HepG2 (cell line): Measurements from ENCODE around the gene MIS18BP1. TPM values are rescaled to one million over a fixed set of nuclear protein-coding genes. Genes with fewer than 3 reads are reported as not detected.
A peak's percentile ranks its signal among the peaks of the same experiment; 100 is the strongest.

ENCODE experiments used
- CAMTA2 ChIP-seq: sonication (generic); formaldehyde crosslinking; IDR thresholded peaks from 2 replicates; pipeline ENCODE4 v1.4.0; 2020; ENCODE audit warnings: mild to moderate bottlenecking, missing genetic modification reagents, borderline replicate concordance
- FOSL1 ChIP-seq: sonication (generic); formaldehyde crosslinking; IDR thresholded peaks from 2 replicates; pipeline ENCODE4 v1.9.0; 2021; ENCODE audit warnings: missing genetic modification reagents, borderline replicate concordance
- HMGA1 ChIP-seq: sonication (generic); formaldehyde crosslinking; conservative IDR thresholded peaks from 2 replicates; pipeline ENCODE4 v1.4.0; 2020; ENCODE audit warnings: missing genetic modification reagents
- MED1 ChIP-seq: sonication (generic); formaldehyde crosslinking; IDR thresholded peaks from 2 replicates; pipeline ENCODE4 v1.4.0; 2020; ENCODE audit warnings: missing genetic modification reagents
- SALL2 ChIP-seq: sonication (generic); formaldehyde crosslinking; IDR thresholded peaks from 2 replicates; pipeline ENCODE4 v1.8.1; 2023; ENCODE audit warnings: mild to moderate bottlenecking, missing genetic modification reagents, inconsistent platforms
- SRF ChIP-seq: IDR thresholded peaks from 2 replicates; pipeline ENCODE4 v1.6.1; 2011; ENCODE audit warnings: mild to moderate bottlenecking, low read depth, low read length, moderate library complexity
- TOE1 ChIP-seq: sonication (generic); formaldehyde crosslinking; IDR thresholded peaks from 2 replicates; pipeline ENCODE4 v1.4.0; 2020; ENCODE audit warnings: mild to moderate bottlenecking, missing genetic modification reagents
- ZBTB1 ChIP-seq: sonication (generic); formaldehyde crosslinking; IDR thresholded peaks from 2 replicates; pipeline ENCODE4 v1.4.0; 2020; ENCODE audit warnings: missing genetic modification reagents, borderline replicate concordance
- ZNF432 ChIP-seq: sonication (generic); formaldehyde crosslinking; IDR thresholded peaks from 2 replicates; pipeline ENCODE4 v1.5.0; 2020; ENCODE audit warnings: missing genetic modification reagents, mild to moderate bottlenecking, borderline replicate concordance
- ZNF557 ChIP-seq: sonication (generic); formaldehyde crosslinking; IDR thresholded peaks from 2 replicates; pipeline ENCODE4 v1.4.0; 2020; ENCODE audit warnings: missing genetic modification reagents
- ZNF572 ChIP-seq: sonication (generic); formaldehyde crosslinking; IDR thresholded peaks from 2 replicates; pipeline ENCODE4 v1.5.1; 2020; ENCODE audit warnings: mild to moderate bottlenecking, missing genetic modification reagents
- polyA plus RNA-seq, 8 experiments: library from polyadenylated mRNA; depleted of rRNA in 3 of 8; stranded (reverse) in 7 of 8; unstranded in 1 of 8; fragments of >200 nt; fragmentation: Illumina TruSeq in 4 of 8; extraction: Trizol in 4 of 8; gene quantifications; 2 replicates each; pipeline versions ENCODE4 v1.2.1 to v1.2.3, GENCODE V29; 2011 to 2016; ENCODE audit warnings: low read depth in 4 of 8, missing spikeins in 1 of 8, mixed read lengths in 1 of 8; ENCODE audit not compliant: insufficient read depth in 1 of 8
- total RNA-seq, 5 experiments: library from RNA; depleted of rRNA; stranded (reverse); fragments of >200 nt; fragmentation: Illumina TruSeq; extraction: Trizol; gene quantifications; 2 replicates each; pipeline ENCODE4 v1.2.3, GENCODE V29; 2016; ENCODE audit warnings: low read depth in 1 of 5
- TF ChIP-seq, protein P1 (sequence below): sonication (generic); formaldehyde crosslinking; IDR thresholded peaks from 2 replicates; pipeline ENCODE4 v1.4.0; 2020; ENCODE audit warnings: missing genetic modification reagents
- TF ChIP-seq, protein P2 (sequence below): sonication (generic); formaldehyde crosslinking; IDR thresholded peaks from 2 replicates; pipeline ENCODE4 v1.4.0; 2020; ENCODE audit warnings: missing genetic modification reagents, borderline replicate concordance
- TF ChIP-seq, protein P3 (sequence below), 2 experiments: sonication (generic) in 1 of 2; formaldehyde crosslinking in 1 of 2; IDR thresholded peaks; 2 replicates each; pipeline versions ENCODE4 v1.4.0 to v1.6.1; 2016 to 2020; ENCODE audit warnings: borderline replicate concordance in 1 of 2, low read depth in 1 of 2, mild to moderate bottlenecking in 1 of 2, missing genetic modification reagents in 1 of 2
- TF ChIP-seq, protein P4 (sequence below): sonication (generic); formaldehyde crosslinking; IDR thresholded peaks from 2 replicates; pipeline ENCODE4 v1.4.0; 2020; ENCODE audit warnings: mild to moderate bottlenecking, missing genetic modification reagents

Gene MIS18BP1
- total and polyA plus RNA-seq, 2 of the 13 experiments (the other 11 are each of a cell fraction or from before 2014, with no cell fraction given) = 9.5 to 36.4 TPM

DNA sequence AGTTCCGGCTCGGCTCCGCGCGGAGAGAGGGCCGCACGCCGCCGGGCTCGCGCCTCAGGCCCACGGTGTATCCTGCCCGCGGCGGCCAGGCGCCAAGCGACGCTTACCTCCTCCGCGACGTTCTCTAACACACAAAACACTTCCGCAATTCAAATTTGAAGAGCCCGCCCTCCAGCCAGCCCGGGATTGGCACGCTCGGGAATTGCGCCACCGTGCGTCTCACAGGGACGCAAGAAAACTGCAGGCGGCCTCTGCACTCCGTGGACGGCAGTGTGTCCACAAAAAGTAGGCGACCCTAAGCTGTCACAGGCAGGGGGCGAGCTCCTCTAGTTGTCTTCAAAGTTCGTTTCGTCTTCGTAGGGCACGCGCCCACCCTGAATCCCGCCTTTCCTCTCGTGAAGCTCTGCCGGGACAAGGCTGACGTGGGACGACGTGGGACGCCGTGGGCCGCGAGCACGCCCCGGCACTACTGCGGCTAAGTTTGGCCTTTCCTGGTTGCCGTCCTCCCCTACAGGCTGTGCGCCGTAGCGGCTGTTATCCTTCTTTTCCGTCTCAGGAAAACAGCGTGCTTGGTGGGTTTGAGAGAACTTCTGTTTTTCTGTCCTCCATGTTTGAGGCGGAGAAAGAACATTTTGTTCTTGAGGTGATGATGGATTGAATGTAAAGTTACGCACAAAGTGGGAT, at the start of gene MIS18BP1 (continued):
- no peak for TF ChIP-seq HMGA1 (CRISPR knock-in tag)
- TF ChIP-seq, protein P1, sequence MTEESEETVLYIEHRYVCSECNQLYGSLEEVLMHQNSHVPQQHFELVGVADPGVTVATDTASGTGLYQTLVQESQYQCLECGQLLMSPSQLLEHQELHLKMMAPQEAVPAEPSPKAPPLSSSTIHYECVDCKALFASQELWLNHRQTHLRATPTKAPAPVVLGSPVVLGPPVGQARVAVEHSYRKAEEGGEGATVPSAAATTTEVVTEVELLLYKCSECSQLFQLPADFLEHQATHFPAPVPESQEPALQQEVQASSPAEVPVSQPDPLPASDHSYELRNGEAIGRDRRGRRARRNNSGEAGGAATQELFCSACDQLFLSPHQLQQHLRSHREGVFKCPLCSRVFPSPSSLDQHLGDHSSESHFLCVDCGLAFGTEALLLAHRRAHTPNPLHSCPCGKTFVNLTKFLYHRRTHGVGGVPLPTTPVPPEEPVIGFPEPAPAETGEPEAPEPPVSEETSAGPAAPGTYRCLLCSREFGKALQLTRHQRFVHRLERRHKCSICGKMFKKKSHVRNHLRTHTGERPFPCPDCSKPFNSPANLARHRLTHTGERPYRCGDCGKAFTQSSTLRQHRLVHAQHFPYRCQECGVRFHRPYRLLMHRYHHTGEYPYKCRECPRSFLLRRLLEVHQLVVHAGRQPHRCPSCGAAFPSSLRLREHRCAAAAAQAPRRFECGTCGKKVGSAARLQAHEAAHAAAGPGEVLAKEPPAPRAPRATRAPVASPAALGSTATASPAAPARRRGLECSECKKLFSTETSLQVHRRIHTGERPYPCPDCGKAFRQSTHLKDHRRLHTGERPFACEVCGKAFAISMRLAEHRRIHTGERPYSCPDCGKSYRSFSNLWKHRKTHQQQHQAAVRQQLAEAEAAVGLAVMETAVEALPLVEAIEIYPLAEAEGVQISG (CRISPR knock-in tag) = peak; percentile 95
- no peak for TF ChIP-seq ZNF432
- TF ChIP-seq ZNF557 (CRISPR knock-in tag) = no peak
- TF ChIP-seq, protein P2, sequence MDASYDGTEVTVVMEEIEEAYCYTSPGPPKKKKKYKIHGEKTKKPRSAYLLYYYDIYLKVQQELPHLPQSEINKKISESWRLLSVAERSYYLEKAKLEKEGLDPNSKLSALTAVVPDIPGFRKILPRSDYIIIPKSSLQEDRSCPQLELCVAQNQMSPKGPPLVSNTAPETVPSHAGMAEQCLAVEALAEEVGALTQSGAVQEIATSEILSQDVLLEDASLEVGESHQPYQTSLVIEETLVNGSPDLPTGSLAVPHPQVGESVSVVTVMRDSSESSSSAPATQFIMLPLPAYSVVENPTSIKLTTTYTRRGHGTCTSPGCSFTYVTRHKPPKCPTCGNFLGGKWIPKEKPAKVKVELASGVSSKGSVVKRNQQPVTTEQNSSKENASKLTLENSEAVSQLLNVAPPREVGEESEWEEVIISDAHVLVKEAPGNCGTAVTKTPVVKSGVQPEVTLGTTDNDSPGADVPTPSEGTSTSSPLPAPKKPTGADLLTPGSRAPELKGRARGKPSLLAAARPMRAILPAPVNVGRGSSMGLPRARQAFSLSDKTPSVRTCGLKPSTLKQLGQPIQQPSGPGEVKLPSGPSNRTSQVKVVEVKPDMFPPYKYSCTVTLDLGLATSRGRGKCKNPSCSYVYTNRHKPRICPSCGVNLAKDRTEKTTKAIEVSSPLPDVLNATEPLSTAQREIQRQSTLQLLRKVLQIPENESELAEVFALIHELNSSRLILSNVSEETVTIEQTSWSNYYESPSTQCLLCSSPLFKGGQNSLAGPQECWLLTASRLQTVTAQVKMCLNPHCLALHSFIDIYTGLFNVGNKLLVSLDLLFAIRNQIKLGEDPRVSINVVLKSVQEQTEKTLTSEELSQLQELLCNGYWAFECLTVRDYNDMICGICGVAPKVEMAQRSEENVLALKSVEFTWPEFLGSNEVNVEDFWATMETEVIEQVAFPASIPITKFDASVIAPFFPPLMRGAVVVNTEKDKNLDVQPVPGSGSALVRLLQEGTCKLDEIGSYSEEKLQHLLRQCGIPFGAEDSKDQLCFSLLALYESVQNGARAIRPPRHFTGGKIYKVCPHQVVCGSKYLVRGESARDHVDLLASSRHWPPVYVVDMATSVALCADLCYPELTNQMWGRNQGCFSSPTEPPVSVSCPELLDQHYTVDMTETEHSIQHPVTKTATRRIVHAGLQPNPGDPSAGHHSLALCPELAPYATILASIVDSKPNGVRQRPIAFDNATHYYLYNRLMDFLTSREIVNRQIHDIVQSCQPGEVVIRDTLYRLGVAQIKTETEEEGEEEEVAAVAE (CRISPR knock-in tag) = peak; percentile 86
- TF ChIP-seq TOE1 (CRISPR knock-in tag) = peak; percentile 75; the same call in 1 of the 2 replicates
- TF ChIP-seq, protein P3, sequence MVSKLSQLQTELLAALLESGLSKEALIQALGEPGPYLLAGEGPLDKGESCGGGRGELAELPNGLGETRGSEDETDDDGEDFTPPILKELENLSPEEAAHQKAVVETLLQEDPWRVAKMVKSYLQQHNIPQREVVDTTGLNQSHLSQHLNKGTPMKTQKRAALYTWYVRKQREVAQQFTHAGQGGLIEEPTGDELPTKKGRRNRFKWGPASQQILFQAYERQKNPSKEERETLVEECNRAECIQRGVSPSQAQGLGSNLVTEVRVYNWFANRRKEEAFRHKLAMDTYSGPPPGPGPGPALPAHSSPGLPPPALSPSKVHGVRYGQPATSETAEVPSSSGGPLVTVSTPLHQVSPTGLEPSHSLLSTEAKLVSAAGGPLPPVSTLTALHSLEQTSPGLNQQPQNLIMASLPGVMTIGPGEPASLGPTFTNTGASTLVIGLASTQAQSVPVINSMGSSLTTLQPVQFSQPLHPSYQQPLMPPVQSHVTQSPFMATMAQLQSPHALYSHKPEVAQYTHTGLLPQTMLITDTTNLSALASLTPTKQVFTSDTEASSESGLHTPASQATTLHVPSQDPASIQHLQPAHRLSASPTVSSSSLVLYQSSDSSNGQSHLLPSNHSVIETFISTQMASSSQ (IDR thresholded peaks at IDR 0.05; ENCODE audit: low read depth) = 0 out of 2 replicates have a peak, but pooled peaks have one; percentile 51
- TF ChIP-seq, protein P3 (CRISPR knock-in tag; IDR thresholded peaks at IDR 0.05; ENCODE audit: borderline replicate concordance) = peak; percentile 50; the same call in 1 of the 2 replicates
- peak; percentile 85 for TF ChIP-seq SALL2
- peak; percentile 56 for TF ChIP-seq MED1 (CRISPR knock-in tag)
- no peak for TF ChIP-seq CAMTA2 (CRISPR knock-in tag)
- TF ChIP-seq, protein P4, sequence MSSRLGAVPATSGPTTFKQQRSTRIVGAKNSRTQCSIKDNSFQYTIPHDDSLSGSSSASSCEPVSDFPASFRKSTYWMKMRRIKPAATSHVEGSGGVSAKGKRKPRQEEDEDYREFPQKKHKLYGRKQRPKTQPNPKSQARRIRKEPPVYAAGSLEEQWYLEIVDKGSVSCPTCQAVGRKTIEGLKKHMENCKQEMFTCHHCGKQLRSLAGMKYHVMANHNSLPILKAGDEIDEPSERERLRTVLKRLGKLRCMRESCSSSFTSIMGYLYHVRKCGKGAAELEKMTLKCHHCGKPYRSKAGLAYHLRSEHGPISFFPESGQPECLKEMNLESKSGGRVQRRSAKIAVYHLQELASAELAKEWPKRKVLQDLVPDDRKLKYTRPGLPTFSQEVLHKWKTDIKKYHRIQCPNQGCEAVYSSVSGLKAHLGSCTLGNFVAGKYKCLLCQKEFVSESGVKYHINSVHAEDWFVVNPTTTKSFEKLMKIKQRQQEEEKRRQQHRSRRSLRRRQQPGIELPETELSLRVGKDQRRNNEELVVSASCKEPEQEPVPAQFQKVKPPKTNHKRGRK = no peak
- TF ChIP-seq FOSL1 (CRISPR knock-in tag) = peak; percentile 21; the same call in 1 of the 2 replicates
- TF ChIP-seq ZBTB1 = no peak; the same call in 1 of the 2 replicates
- TF ChIP-seq ZNF572 (CRISPR knock-in tag) = 0 out of 2 replicates have a peak, but pooled peaks have one; percentile 60
- TF ChIP-seq SRF = no peak
